Fibroblast of the aortic adventitia (primary cell): ENCODE results near the gene ADH7. TPM values are rescaled to one million over a fixed set of nuclear protein-coding genes. Genes with fewer than 3 reads are reported as not detected.

ENCODE experiments used
- DNase-seq: peaks from one replicate; pipeline ENCODE4 v3.0.0-alpha.2; 2010; ENCODE audit warnings: low read depth
- H3K4me3 ChIP-seq: 2 replicates; pipeline ENCODE4 v1.5.1; 2011; ENCODE audit warnings: low read depth, mild to moderate bottlenecking, control low read depth, low read length, moderate library complexity
- CTCF ChIP-seq: IDR thresholded peaks from 2 replicates; pipeline ENCODE4 v1.5.1; 2011; ENCODE audit warnings: mild to moderate bottlenecking, low read length, control low read depth, inconsistent platforms; ENCODE audit not compliant: insufficient read depth
- total RNA-seq: library from RNA; depleted of rRNA; stranded (reverse); fragments of >200 nt; gene quantifications from 2 replicates; pipeline ENCODE4 v1.2.3, GENCODE V29; 2012; ENCODE audit warnings: low replicate concordance

Gene ADH7
- total RNA-seq, 1 donor: 0.09 TPM

DNA sequence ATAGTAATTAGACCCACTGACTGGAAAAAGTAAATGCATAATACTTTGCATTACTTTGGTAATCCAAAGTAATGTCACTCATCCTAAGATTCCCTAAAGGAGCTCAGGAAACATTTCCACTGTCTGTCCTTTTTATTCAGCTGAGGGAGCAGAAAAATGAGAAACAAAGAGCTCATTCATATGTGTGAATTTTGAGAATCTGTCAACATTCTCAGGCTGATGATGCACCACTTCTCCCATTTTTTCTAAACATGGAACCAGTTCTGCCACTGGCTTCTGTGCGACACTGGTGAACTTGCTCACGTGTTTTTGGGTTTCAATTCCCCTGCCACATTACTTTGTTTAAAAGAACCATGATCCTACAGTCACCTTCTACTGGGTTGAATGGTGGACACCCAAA lies 28.4 kb upstream of the ADH7 start:
- no peak for DNase-seq
- no peak for TF ChIP-seq CTCF
- no peak overlapping the region for H3K4me3 ChIP-seq

DNA sequence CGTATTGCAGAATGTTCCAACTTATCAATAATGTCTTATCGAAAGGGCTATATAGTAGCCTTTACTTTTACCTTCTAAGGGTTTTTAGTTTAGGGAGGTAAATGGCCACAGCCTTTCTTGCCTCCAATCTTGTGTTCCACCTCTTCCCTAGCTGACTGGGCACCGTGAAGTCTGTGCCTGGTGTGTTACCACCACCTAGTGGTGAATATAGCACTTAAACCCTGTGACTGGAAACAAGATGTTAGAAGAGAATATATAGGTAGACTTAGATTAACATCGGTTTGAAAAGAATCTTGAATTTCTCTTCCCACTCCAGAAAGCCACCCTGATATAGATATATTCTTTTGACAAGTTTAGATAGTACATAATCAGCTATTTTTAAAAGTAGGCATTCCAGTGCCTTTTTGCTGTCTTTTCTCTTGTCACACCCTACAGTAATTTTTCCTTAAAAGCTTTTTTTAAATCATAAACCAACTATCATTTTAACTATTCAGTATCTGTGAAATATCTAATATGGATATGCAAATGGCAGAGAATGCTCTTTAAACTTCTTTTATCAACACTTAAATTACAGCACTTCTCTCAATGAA lies 27.8 kb upstream of the ADH7 start:
- peak; percentile 82 for TF ChIP-seq CTCF
- no peak overlapping the region for H3K4me3 ChIP-seq
- peak; percentile 89 for DNase-seq

DNA sequence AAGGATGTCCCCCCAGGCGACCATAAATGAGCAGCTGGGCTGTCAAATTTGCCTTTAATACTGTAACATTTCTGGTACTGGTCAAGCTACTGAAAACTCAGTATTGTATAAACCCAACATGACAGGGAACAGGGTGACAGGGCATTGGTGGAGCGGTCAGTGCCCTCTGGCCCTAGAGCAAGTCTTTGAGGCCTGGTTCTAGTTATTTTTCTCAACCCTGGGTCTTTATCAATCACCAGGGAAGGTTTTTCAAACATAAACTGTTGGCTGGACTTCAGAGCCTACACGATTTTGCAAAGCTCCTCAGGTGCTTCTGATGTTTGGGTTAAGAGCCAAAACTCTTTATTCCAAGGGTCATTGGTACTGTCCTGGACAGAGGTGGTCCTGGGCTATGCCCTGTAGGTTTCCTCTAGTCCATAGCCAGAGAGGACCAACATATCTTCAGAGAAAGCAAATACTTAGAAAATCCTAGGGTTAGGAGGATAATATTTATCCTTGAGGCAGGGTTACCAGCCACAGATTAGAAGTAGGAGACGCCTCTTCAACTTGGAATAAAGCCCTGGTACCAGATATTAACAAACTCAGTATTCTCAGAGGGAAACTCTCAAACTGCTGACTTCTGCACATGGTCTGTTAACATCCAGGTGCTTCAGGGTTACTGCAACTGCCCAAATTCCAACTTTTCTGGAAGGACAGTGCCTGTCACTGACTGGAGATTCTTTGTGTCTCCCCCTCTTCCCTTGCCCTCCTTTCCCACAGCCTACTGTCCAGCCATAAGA lies 26.7 kb upstream of the ADH7 start:
- no peak for DNase-seq
- TF ChIP-seq CTCF: no peak
- no peak overlapping the region for H3K4me3 ChIP-seq

DNA sequence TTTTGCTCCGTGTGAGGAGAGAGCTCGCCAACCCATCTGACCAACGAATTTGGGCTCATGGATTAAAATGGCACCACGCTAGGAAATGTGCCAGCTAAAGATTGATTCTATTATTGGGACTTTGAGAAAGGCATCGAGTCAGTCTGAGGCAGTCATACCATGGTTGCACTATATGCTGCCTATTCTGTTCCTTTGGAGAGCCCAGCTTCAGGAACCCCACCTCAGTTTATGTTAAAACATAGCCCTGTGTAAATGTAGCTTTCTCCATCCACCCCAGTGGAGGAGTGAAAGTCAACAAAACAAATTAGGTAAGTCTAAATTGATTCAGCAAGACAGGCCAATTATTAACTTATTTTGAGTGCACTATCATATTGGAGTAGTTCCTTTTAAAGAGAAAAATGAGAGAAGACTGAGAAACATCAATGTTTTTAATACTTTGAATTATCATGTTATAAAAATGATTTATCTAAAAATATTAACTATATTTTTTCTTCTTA lies 24.5 kb upstream of the ADH7 start:
- DNase-seq: no peak
- no peak overlapping the region for H3K4me3 ChIP-seq
- no peak for TF ChIP-seq CTCF

GRCh38 chr4:99458911-99459447 lies 23.8 kb upstream of the ADH7 start:
- no peak overlapping the region for H3K4me3 ChIP-seq
- TF ChIP-seq CTCF: no peak
- no peak for DNase-seq

GRCh38 chr4:99457676-99458075 lies 22.5 kb upstream of the ADH7 start:
- no peak for TF ChIP-seq CTCF
- DNase-seq: no peak
- no peak overlapping the region for H3K4me3 ChIP-seq
